HEK293T (cell line): ENCODE measurements around the gene ZNF350.

Experiments used
- ARNT ChIP-seq: fragments of 450-650 bp; IDR thresholded peaks from 2 replicates; pipeline ENCODE4 v1.6.1; 2017; ENCODE audit warnings: mild to moderate bottlenecking
- BHLHE40 ChIP-seq: fragments of 450-650 bp; IDR thresholded peaks from 2 replicates; pipeline ENCODE4 v1.6.1; 2016; ENCODE audit warnings: mild to moderate bottlenecking, moderate library complexity, borderline replicate concordance
- ELF4 ChIP-seq: fragments of 450-650 bp; IDR thresholded peaks from 2 replicates; pipeline ENCODE4 v1.6.1; 2017; ENCODE audit warnings: antibody characterized with exemption
- FOXA1 ChIP-seq: fragments of 450-650 bp; IDR thresholded peaks from 2 replicates; pipeline ENCODE4 v1.6.1; 2016; ENCODE audit warnings: mild to moderate bottlenecking
- FOXK2 ChIP-seq: fragments of 450-650 bp; IDR thresholded peaks from 2 replicates; pipeline ENCODE4 v1.6.1; 2016; ENCODE audit warnings: mild to moderate bottlenecking
- FOXM1 ChIP-seq: fragments of 450-650 bp; IDR thresholded peaks from 2 replicates; pipeline ENCODE4 v1.6.1; 2017; ENCODE audit warnings: mild to moderate bottlenecking, borderline replicate concordance
- HDGF ChIP-seq: fragments of 450-650 bp; IDR thresholded peaks from 2 replicates; pipeline ENCODE4 v1.6.1; 2017; ENCODE audit warnings: antibody characterized with exemption, borderline replicate concordance
- L3MBTL2 ChIP-seq: fragments of 450-650 bp; conservative IDR thresholded peaks from 2 replicates; pipeline ENCODE4 v1.6.1; 2016; ENCODE audit warnings: mild to moderate bottlenecking
- LEF1 ChIP-seq: fragments of 450-650 bp; IDR thresholded peaks from 2 replicates; pipeline ENCODE4 v1.6.1; 2017; ENCODE audit warnings: mild to moderate bottlenecking, borderline replicate concordance
- PKNOX1 ChIP-seq: fragments of 450-650 bp; IDR thresholded peaks from 2 replicates; pipeline ENCODE4 v1.6.1; 2016
- SP1 ChIP-seq: fragments of 450-650 bp; IDR thresholded peaks from 2 replicates; pipeline ENCODE4 v1.6.1; 2017
- SUZ12 ChIP-seq: fragments of 450-650 bp; IDR thresholded peaks from 2 replicates; pipeline ENCODE4 v1.6.1; 2016; ENCODE audit warnings: mild to moderate bottlenecking
- TARDBP ChIP-seq: fragments of 450-650 bp; IDR thresholded peaks from 2 replicates; pipeline ENCODE4 v1.6.1; 2016
- ZNF384 ChIP-seq: fragments of 450-650 bp; IDR thresholded peaks from 2 replicates; pipeline ENCODE4 v1.6.1; 2016

- TF ChIP-seq FOXA1 = no peak
- no peak for TF ChIP-seq ARNT
- no peak for TF ChIP-seq SUZ12
- no peak for TF ChIP-seq BHLHE40
- TF ChIP-seq PKNOX1 = no peak
- no peak for TF ChIP-seq FOXM1
- TF ChIP-seq TARDBP = no peak
- no peak for TF ChIP-seq HDGF
- TF ChIP-seq L3MBTL2 = no peak
- no peak for TF ChIP-seq ELF4
- TF ChIP-seq ZNF384 = no peak
- TF ChIP-seq FOXK2 = no peak
- TF ChIP-seq LEF1 = no peak
- no peak for TF ChIP-seq SP1
Measured at GRCh38 chr19:51919606-51920005, 67.0 kb downstream of the ZNF350 start.
